Hepatocyte (in vitro differentiated cells): ENCODE results near the gene FOXA2. TPM values are rescaled to one million over a fixed set of nuclear protein-coding genes. Genes with fewer than 3 reads are reported as not detected.

Experiments used
- DNase-seq: peaks from one replicate; pipeline ENCODE4 v3.0.0-alpha.2; 2016; ENCODE audit warnings: low spot score
- H2AFZ ChIP-seq: fragments of 200-600 bp; sonication (generic); 2 replicates; pipeline ENCODE4 v1.6.0; 2016; ENCODE audit warnings: antibody characterized with exemption, mild to moderate bottlenecking
- H3K27ac ChIP-seq: fragments of 200-600 bp; sonication (generic); 2 replicates; pipeline ENCODE4 v1.5.1; 2016; ENCODE audit warnings: mild to moderate bottlenecking
- H3K27me3 ChIP-seq: fragments of 200-600 bp; sonication (generic); 2 replicates; pipeline ENCODE4 v1.6.1; 2016
- H3K36me3 ChIP-seq: fragments of 200-600 bp; sonication (generic); replicated peaks from 2 replicates; pipeline ENCODE4 v1.5.1; 2016; ENCODE audit warnings: low read depth; ENCODE audit not compliant: insufficient read depth
- H3K4me1 ChIP-seq: fragments of 200-600 bp; sonication (generic); 2 replicates; pipeline ENCODE4 v1.5.1; 2016; ENCODE audit warnings: mild to moderate bottlenecking, moderate library complexity; ENCODE audit not compliant: insufficient read depth
- H3K4me2 ChIP-seq: fragments of 200-600 bp; sonication (generic); 2 replicates; pipeline ENCODE4 v1.6.0; 2016
- H3K4me3 ChIP-seq: fragments of 200-600 bp; sonication (generic); 2 replicates; pipeline ENCODE4 v1.5.1; 2016; ENCODE audit warnings: mild to moderate bottlenecking
- H3K79me2 ChIP-seq: fragments of 200-600 bp; sonication (generic); 2 replicates; pipeline ENCODE4 v1.6.0; 2017; ENCODE audit warnings: mild to moderate bottlenecking
- H3K9me2 ChIP-seq: fragments of 200-600 bp; sonication (generic); replicated peaks from 2 replicates; pipeline ENCODE4 v1.6.0; 2017; ENCODE audit warnings: mild to moderate bottlenecking; ENCODE audit not compliant: insufficient read depth
- H3K9me3 ChIP-seq: fragments of 200-600 bp; sonication (generic); 2 replicates; pipeline ENCODE4 v1.5.1; 2016; ENCODE audit warnings: low read depth, mild to moderate bottlenecking
- H4K20me1 ChIP-seq: fragments of 200-600 bp; sonication (generic); 2 replicates; pipeline ENCODE4 v1.6.0; 2016; ENCODE audit warnings: mild to moderate bottlenecking; ENCODE audit not compliant: insufficient read depth, poor library complexity, severe bottlenecking
- EZH2 ChIP-seq: fragments of 200-600 bp; sonication (generic); IDR thresholded peaks from 2 replicates; pipeline ENCODE4 v1.6.1; 2016; ENCODE audit warnings: antibody characterized with exemption, mild to moderate bottlenecking, borderline replicate concordance
- EZH2phosphoT487 ChIP-seq: fragments of 200-600 bp; sonication (generic); IDR thresholded peaks from one replicate; pipeline ENCODE4 v1.6.1; 2018; ENCODE audit warnings: antibody characterized with exemption, mild to moderate bottlenecking, low read depth, moderate library complexity; ENCODE audit not compliant: unreplicated experiment, severe bottlenecking
- WGBS: methylation state at CpG from one replicate; pipeline ENCODE4 v1.1.6; 2016; ENCODE audit warnings: low lambda C conversion rate; ENCODE audit errors: missing lambda C conversion rate; 5-methylcytosine and 5-hydroxymethylcytosine counted together
- polyA plus RNA-seq: library from polyadenylated mRNA; unstranded; fragments of >200 nt; fragmentation: Nextera tagmentation; extraction: Ambion mirVana; gene quantifications from 2 replicates; pipeline ENCODE4 v1.2.1, GENCODE V29; 2016
- total RNA-seq: library from RNA; depleted of rRNA; stranded (reverse); fragments of >200 nt; gene quantifications from 2 replicates; pipeline ENCODE4 v1.2.3, GENCODE V29; 2014
- TF ChIP-seq, protein P1 (sequence below): fragments of 200-600 bp; sonication (generic); IDR thresholded peaks from 2 replicates; pipeline ENCODE4 v1.5.1; 2016; ENCODE audit warnings: antibody characterized with exemption, mild to moderate bottlenecking; ENCODE audit not compliant: poor library complexity

FOXA2 gene
- total and polyA plus RNA-seq, 2 experiments from 2014 or later: 7.9 to 13.3 TPM

DNA sequence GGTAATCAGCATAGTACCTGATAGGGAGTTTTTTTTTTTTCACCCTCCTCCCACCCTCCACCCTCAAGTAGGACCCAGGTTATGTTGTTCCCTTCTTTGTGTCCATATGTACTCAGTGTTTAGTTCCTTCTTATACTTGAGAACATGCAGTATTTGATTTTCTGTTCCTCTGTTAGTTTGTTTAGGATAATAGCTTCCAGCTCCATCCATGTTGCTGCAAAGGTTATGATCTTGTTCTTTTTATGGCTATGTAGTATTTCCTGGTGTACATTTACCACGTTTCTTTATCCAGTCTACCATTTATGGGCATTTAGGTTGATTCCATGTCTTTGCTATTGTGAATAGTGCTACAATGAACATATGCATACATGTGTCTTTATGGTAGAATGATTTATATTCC is 41.9 kb downstream of the FOXA2 start:
- TF ChIP-seq EZH2 (no peak), EZH2phosphoT487 (no peak)
- TF ChIP-seq, protein P1, sequence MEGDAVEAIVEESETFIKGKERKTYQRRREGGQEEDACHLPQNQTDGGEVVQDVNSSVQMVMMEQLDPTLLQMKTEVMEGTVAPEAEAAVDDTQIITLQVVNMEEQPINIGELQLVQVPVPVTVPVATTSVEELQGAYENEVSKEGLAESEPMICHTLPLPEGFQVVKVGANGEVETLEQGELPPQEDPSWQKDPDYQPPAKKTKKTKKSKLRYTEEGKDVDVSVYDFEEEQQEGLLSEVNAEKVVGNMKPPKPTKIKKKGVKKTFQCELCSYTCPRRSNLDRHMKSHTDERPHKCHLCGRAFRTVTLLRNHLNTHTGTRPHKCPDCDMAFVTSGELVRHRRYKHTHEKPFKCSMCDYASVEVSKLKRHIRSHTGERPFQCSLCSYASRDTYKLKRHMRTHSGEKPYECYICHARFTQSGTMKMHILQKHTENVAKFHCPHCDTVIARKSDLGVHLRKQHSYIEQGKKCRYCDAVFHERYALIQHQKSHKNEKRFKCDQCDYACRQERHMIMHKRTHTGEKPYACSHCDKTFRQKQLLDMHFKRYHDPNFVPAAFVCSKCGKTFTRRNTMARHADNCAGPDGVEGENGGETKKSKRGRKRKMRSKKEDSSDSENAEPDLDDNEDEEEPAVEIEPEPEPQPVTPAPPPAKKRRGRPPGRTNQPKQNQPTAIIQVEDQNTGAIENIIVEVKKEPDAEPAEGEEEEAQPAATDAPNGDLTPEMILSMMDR: no peak
- Histone ChIP-seq H3K4me2 (no peak overlapping the region), H3K27ac (no peak overlapping the region), H4K20me1 (no peaks in the 10 kb centered on the region), H2AFZ (no peak overlapping the region), H3K9me3 (no peaks in the 10 kb centered on the region), H3K79me2 (no peaks in the 10 kb centered on the region), H3K36me3 (no peaks in the 10 kb centered on the region), H3K27me3 (peaks cover 2% of the 10 kb centered on the region), H3K9me2 (no peaks in the 10 kb centered on the region), H3K4me1 (no peaks in the 10 kb centered on the region), H3K4me3 (no peak overlapping the region)
- no peak for DNase-seq
- 50% methylated on average over 1 of the region's 1 CpG for WGBS

DNA sequence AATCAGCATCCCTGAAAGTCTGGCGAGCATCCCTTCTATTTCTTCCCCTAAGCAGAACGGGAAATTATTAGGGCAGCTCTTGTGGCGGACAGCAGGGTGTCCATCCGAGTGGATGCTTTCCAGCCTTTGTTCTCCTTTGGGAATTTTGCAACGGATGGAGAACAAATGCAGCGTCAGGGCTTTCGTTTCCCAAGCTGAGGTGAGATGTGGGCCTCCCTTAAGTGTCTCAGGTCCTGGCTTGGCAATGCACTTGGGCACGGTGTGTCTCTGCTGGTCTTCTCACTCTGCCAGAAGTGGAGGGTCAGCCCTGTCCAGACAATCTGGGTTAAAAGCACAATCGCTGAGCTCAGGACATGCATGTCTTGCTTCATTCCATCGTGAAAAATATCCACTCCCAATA is 43.5 kb downstream of the FOXA2 start:
- Histone ChIP-seq H4K20me1 (no peaks in the 10 kb centered on the region), H3K4me1 (no peaks in the 10 kb centered on the region)
- 76% methylated on average over 10 of the region's 10 CpGs for WGBS

DNA sequence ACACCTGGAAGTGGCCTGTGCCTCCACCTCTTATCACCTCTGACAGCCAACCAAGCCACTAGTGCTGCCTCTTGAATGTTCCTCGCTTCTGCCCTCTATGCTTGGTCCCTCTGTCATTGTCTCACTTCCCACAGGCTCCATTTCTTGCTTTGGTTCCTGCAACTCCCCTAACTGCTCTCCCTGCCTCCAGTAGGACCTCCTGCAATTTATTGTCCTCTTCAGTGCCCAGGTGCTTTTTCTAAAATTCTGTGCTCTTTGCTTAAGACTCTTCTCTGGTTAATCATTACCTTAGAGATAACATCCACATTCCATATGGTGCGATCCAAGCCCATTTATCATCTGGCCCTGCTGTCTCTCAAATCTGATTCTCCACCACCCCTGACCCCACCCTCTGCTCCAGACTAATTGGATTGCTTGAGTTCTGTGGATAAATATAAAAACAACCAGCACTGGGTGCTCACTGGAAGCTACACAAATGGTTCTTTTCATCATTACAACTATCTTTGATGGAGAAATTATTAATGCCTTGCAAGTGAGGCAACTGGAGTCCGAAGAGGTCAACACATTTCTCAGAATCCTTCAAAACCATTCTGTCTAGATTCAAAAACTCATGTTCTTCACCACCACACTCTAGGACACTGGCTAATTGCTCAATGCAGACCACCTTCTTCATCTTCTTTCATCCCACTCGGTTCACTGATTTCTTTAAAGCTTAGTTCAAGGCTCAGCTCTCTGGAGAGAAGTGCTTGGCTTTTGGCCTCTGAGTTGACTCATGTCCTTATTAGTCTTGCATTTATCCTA is 47.2 kb downstream of the FOXA2 start:
- no peaks in the 10 kb centered on the region for H4K20me1 ChIP-seq
- no peaks in the 10 kb centered on the region for H3K4me1 ChIP-seq
- H3K27ac ChIP-seq: no peak overlapping the region
- H3K27me3 ChIP-seq: peaks cover 2% of the 10 kb centered on the region
- no peaks in the 10 kb centered on the region for H3K9me3 ChIP-seq
- WGBS: 82% methylated on average over 4 of the region's 4 CpGs
- no peaks in the 10 kb centered on the region for H3K9me2 ChIP-seq
- no peak overlapping the region for H3K4me3 ChIP-seq
- H3K79me2 ChIP-seq: no peaks in the 10 kb centered on the region
- H3K36me3 ChIP-seq: no peaks in the 10 kb centered on the region
- no peak for TF ChIP-seq EZH2
- TF ChIP-seq, protein P1: no peak
- no peak for TF ChIP-seq EZH2phosphoT487
- no peak overlapping the region for H3K4me2 ChIP-seq
- H2AFZ ChIP-seq: no peak overlapping the region
- no peak for DNase-seq

More for the DNA sequence above, 43.5 kb downstream of the FOXA2 start:
- TF ChIP-seq, protein P1: no peak
- no peak for TF ChIP-seq EZH2
- TF ChIP-seq EZH2phosphoT487: no peak
- Histone ChIP-seq H3K27ac (no peak overlapping the region), H3K4me3 (no peak overlapping the region), H3K4me2 (no peak overlapping the region), H2AFZ (no peak overlapping the region), H3K36me3 (no peaks in the 10 kb centered on the region), H3K9me3 (no peaks in the 10 kb centered on the region), H3K9me2 (no peaks in the 10 kb centered on the region), H3K79me2 (no peaks in the 10 kb centered on the region), H3K27me3 (peaks cover 2% of the 10 kb centered on the region)
- DNase-seq: no peak
